Renal cortex interstitium (tissue), 11 donors: Measurements from ENCODE around the gene BRIP1. TPM values are rescaled to one million over a fixed set of nuclear protein-coding genes. Genes with fewer than 3 reads are reported as not detected.

Experiments
- DNase-seq, 11 donors: peaks; one replicate each; pipeline ENCODE4 v3.0.0-alpha.2; 2013; ENCODE audit warnings: low read depth in 9 of 11, low spot score in 4 of 11; ENCODE audit errors: extremely low read depth in 1 of 11
- polyA plus RNA-seq, 3 donors: library from polyadenylated mRNA; unstranded; fragments of 120-200 nt; gene quantifications; one replicate each; pipeline ENCODE4 v1.2.1, GENCODE V29; 2013; ENCODE audit not compliant: insufficient read length in 3 of 3

Gene BRIP1
- polyA plus RNA-seq, 3 donors = 11.2 to 14.1 (median 12.4) TPM

GRCh38 chr17:61634942-61635538 lies 228.3 kb downstream of the BRIP1 start:
- no peak for DNase-seq

- no peak for DNase-seq
Measured at GRCh38 chr17:61634011-61634539, 229.3 kb downstream of the BRIP1 start.

GRCh38 chr17:61632826-61633225 lies 230.5 kb downstream of the BRIP1 start:
- DNase-seq = no peak

GRCh38 chr17:61631800-61632199 lies 231.5 kb downstream of the BRIP1 start:
- no peak for DNase-seq

Other genes with a start within 250 kb of the BRIP1 start
- gene INTS2, start 64.5 kb upstream of the BRIP1 start, polyA plus RNA-seq = 10 to 100 TPM; 11.0 to 14.2 (median 13.3) TPM
- 10 to 100 TPM; 46.1 to 52.2 (median 49.0) TPM for gene MED13, start 201.8 kb upstream of the BRIP1 start, polyA plus RNA-seq